HepG2 (cell line): ENCODE results near the gene ASB14. TPM values are rescaled to one million over a fixed set of nuclear protein-coding genes. Genes with fewer than 3 reads are reported as not detected.

Experiments
- ATF1 ChIP-seq: IDR thresholded peaks from 2 replicates; pipeline ENCODE4 v1.6.1; 2016; ENCODE audit warnings: mild to moderate bottlenecking, control low read depth
- CSRNP2 ChIP-seq: sonication (generic); formaldehyde crosslinking; conservative IDR thresholded peaks from 2 replicates; pipeline ENCODE4 v1.8.0; 2022; ENCODE audit warnings: low read depth, missing genetic modification reagents
- DNMT3B ChIP-seq: conservative IDR thresholded peaks from 2 replicates; pipeline ENCODE4 v1.6.1; 2016; ENCODE audit warnings: missing biosample characterization, control low read depth
- EHMT2 ChIP-seq: fragments of 200-600 bp; sonication (generic); IDR thresholded peaks from 2 replicates; pipeline ENCODE4 v1.7.0; 2017; ENCODE audit warnings: antibody characterized with exemption, low read depth, low read length, borderline replicate concordance
- ELF3 ChIP-seq: IDR thresholded peaks from 2 replicates; pipeline ENCODE4 v1.6.1; 2016; ENCODE audit warnings: missing genetic modification reagents, missing compliant biosample characterization
- GTF2F1 ChIP-seq: fragments of 150-350 bp; IDR thresholded peaks from 2 replicates; pipeline ENCODE4 v1.6.1; 2014; ENCODE audit warnings: low read length
- HOXA3 ChIP-seq: sonication (generic); formaldehyde crosslinking; IDR thresholded peaks from 2 replicates; pipeline ENCODE4 v1.5.0; 2020; ENCODE audit warnings: missing genetic modification reagents
- KLF12 ChIP-seq: sonication (generic); formaldehyde crosslinking; IDR thresholded peaks from 2 replicates; pipeline ENCODE4 v1.4.0; 2020; ENCODE audit warnings: missing genetic modification reagents, borderline replicate concordance
- MYNN ChIP-seq: sonication (generic); formaldehyde crosslinking; IDR thresholded peaks from 2 replicates; pipeline ENCODE4 v1.4.0; 2020; ENCODE audit warnings: mild to moderate bottlenecking, low read depth, missing genetic modification reagents
- PHF21A ChIP-seq: sonication (generic); formaldehyde crosslinking; IDR thresholded peaks from 2 replicates; pipeline ENCODE4 v1.5.0; 2020; ENCODE audit warnings: mild to moderate bottlenecking, missing genetic modification reagents
- PITX1 ChIP-seq: sonication (generic); formaldehyde crosslinking; IDR thresholded peaks from 2 replicates; pipeline ENCODE4 v1.5.1; 2020; ENCODE audit warnings: mild to moderate bottlenecking, missing genetic modification reagents
- RBM22 ChIP-seq: fragments of 200-400 bp; formaldehyde crosslinking; optimal IDR thresholded peaks from 2 replicates; pipeline ENCODE3; 2017; ENCODE audit warnings: mild to moderate bottlenecking, low read length, moderate library complexity
- RFX1 ChIP-seq: fragments of 450-650 bp; IDR thresholded peaks from 2 replicates; pipeline ENCODE4 v1.6.1; 2017
- ZBTB7B ChIP-seq: sonication (generic); formaldehyde crosslinking; IDR thresholded peaks from 2 replicates; pipeline ENCODE4 v1.4.0; 2020; ENCODE audit warnings: missing genetic modification reagents
- ZFP41 ChIP-seq: sonication (generic); formaldehyde crosslinking; IDR thresholded peaks from 2 replicates; pipeline ENCODE4 v1.4.0; 2020; ENCODE audit warnings: mild to moderate bottlenecking, missing genetic modification reagents, borderline replicate concordance
- ZNF224 ChIP-seq: sonication (generic); formaldehyde crosslinking; IDR thresholded peaks from 2 replicates; pipeline ENCODE4 v1.5.0; 2020; ENCODE audit warnings: mild to moderate bottlenecking, missing genetic modification reagents
- ZNF333 ChIP-seq: sonication (generic); formaldehyde crosslinking; IDR thresholded peaks from 2 replicates; pipeline ENCODE4 v1.4.0; 2020; ENCODE audit warnings: mild to moderate bottlenecking, missing genetic modification reagents, borderline replicate concordance
- ZNF33B ChIP-seq: sonication (generic); formaldehyde crosslinking; IDR thresholded peaks from 2 replicates; pipeline ENCODE4 v1.5.1; 2020; ENCODE audit warnings: mild to moderate bottlenecking, missing genetic modification reagents
- ZNF432 ChIP-seq: sonication (generic); formaldehyde crosslinking; IDR thresholded peaks from 2 replicates; pipeline ENCODE4 v1.5.0; 2020; ENCODE audit warnings: missing genetic modification reagents, mild to moderate bottlenecking, borderline replicate concordance
- ZNF580 ChIP-seq: IDR thresholded peaks from 2 replicates; pipeline ENCODE4 v1.6.1; 2016; ENCODE audit warnings: low read depth, borderline replicate concordance
- ZNF720 ChIP-seq: sonication (generic); formaldehyde crosslinking; IDR thresholded peaks from 2 replicates; pipeline ENCODE4 v1.4.0; 2020; ENCODE audit warnings: missing genetic modification reagents
- ZNF790 ChIP-seq: sonication (generic); formaldehyde crosslinking; IDR thresholded peaks from 2 replicates; pipeline ENCODE4 v1.8.0; 2022; ENCODE audit warnings: missing genetic modification reagents, mild to moderate bottlenecking, borderline replicate concordance
- ZUFSP ChIP-seq: sonication (generic); formaldehyde crosslinking; IDR thresholded peaks from 2 replicates; pipeline ENCODE4 v1.9.0; 2021; ENCODE audit warnings: missing genetic modification reagents, mild to moderate bottlenecking, borderline replicate concordance
- polyA plus RNA-seq, 8 experiments: library from polyadenylated mRNA; depleted of rRNA in 3 of 8; stranded (reverse) in 7 of 8; unstranded in 1 of 8; fragments of >200 nt; fragmentation: Illumina TruSeq in 4 of 8; extraction: Trizol in 4 of 8; gene quantifications; 2 replicates each; pipeline versions ENCODE4 v1.2.1 to v1.2.3, GENCODE V29; 2011 to 2016; ENCODE audit warnings: low read depth in 4 of 8, missing spikeins in 1 of 8, mixed read lengths in 1 of 8; ENCODE audit not compliant: insufficient read depth in 1 of 8
- total RNA-seq, 5 experiments: library from RNA; depleted of rRNA; stranded (reverse); fragments of >200 nt; fragmentation: Illumina TruSeq; extraction: Trizol; gene quantifications; 2 replicates each; pipeline ENCODE4 v1.2.3, GENCODE V29; 2016; ENCODE audit warnings: low read depth in 1 of 5

The ASB14 gene
- total and polyA plus RNA-seq, 2 of the 13 experiments (the other 11 are each of a cell fraction or from before 2014, with no cell fraction given): not detected

- TF ChIP-seq KLF12 (CRISPR knock-in tag): peak; percentile 72; the same call in 1 of the 2 replicates
- TF ChIP-seq ELF3 (CRISPR knock-in tag): peak; percentile 45
- no peak; the same call in 1 of the 2 replicates for TF ChIP-seq PHF21A
- peak; percentile 57 for TF ChIP-seq PITX1 (CRISPR knock-in tag)
- TF ChIP-seq ZNF720 (CRISPR knock-in tag): no peak
- TF ChIP-seq DNMT3B (CRISPR knock-in tag): 0 out of 2 replicates have a peak, but pooled peaks have one; percentile 25
- no peak for TF ChIP-seq CSRNP2
- no peak for TF ChIP-seq ZNF333 (CRISPR knock-in tag)
- TF ChIP-seq ATF1 (CRISPR knock-in tag): no peak
- peak; percentile 69; the same call in 1 of the 2 replicates for TF ChIP-seq ZNF580 (CRISPR knock-in tag)
- no peak for TF ChIP-seq ZNF432 (CRISPR knock-in tag)
- TF ChIP-seq RFX1: no peak
- TF ChIP-seq RBM22: no peak
- no peak for TF ChIP-seq MYNN (CRISPR knock-in tag)
- TF ChIP-seq ZNF224 (CRISPR knock-in tag): peak; percentile 97
- TF ChIP-seq ZBTB7B: no peak
- TF ChIP-seq HOXA3 (CRISPR knock-in tag): peak; percentile 57
- peak; percentile 35; the same call in 1 of the 2 replicates for TF ChIP-seq ZFP41
- TF ChIP-seq EHMT2: no peak
- no peak for TF ChIP-seq ZNF790
- TF ChIP-seq ZNF33B (CRISPR knock-in tag): 0 out of 2 replicates have a peak, but pooled peaks have one; percentile 49
- TF ChIP-seq GTF2F1: no peak
- TF ChIP-seq ZUFSP (CRISPR knock-in tag): no peak
These were observed 65.1 kb downstream of the ASB14 start, which contains the start of gene APPL1 (continued) for GRCh38 chr3:57227204-57227929.
